Measurements from ENCODE around the gene POU3F3. TPM values are rescaled to one million over a fixed set of nuclear protein-coding genes. Genes with fewer than 3 reads are reported as not detected.

POU3F3 gene
- total and polyA plus RNA-seq, 2 of the 8 experiments (the other 6 are each of a cell fraction or from before 2014, with no cell fraction given) = 0.09 TPM; not detected in 1

- H3K9me3 ChIP-seq (ENCODE audit: insufficient read depth in 2 of 2, low read depth in 1 of 2, low read length in 1 of 2) = no peaks in the 10 kb centered on the region
- H3K9ac ChIP-seq (replicated peaks in 1 of 4; ENCODE audit: extremely low read depth in 1 of 4, low read depth in 3 of 4, low read length in 3 of 4) = no peak overlapping the region
- peak overlapping the region; percentile 4; the same call in 1 of the 2 replicates for H2BK20ac ChIP-seq (ENCODE audit: low read length)
- TF ChIP-seq SUZ12 (IDR thresholded peaks at IDR 0.05; ENCODE audit: low read length) = peak; percentile 5; the same call in 1 of the 2 replicates
- peak; percentile 56 for TF ChIP-seq RNF2 (IDR thresholded peaks at IDR 0.05; ENCODE audit: borderline replicate concordance, low read depth, low read length, missing control alignments, poor library complexity, severe bottlenecking)
- TF ChIP-seq BACH1 (IDR thresholded peaks at IDR 0.05; ENCODE audit: low read length) = no peak
- peak; percentile 26 for TF ChIP-seq EZH2 (IDR thresholded peaks at IDR 0.05; ENCODE audit: low read depth, low read length, severe bottlenecking)
- peaks cover 13 to 43% (median 23%) of the 10 kb centered on the region in 4 experiments for H3K4me1 ChIP-seq (replicated peaks in 1 of 4; ENCODE audit: control insufficient read depth in 3 of 4, insufficient read depth in 4 of 4, low read length in 3 of 4)
- peaks cover 62 to 100% (median 85%) of the 10 kb centered on the region in 4 experiments for H3K27me3 ChIP-seq (replicated peaks in 1 of 4; ENCODE audit: control insufficient read depth in 3 of 4, extremely low read depth in 1 of 4, insufficient read depth in 3 of 4, low read length in 3 of 4)
- H3K23ac ChIP-seq (ENCODE audit: insufficient read length) = no peak overlapping the region
- H3K36me3 ChIP-seq (ENCODE audit: control insufficient read depth in 2 of 4, insufficient read depth in 4 of 4, low read length in 3 of 4) = no peaks in the 10 kb centered on the region
- no peak overlapping the region for H4K8ac ChIP-seq (ENCODE audit: extremely low read depth, insufficient read depth, low read length)
- H2AFZ ChIP-seq (ENCODE audit: low read length) = no peak overlapping the region
- no peak overlapping the region for H2AK5ac ChIP-seq (ENCODE audit: low read depth, low read length)
- peaks cover 0 to 4% of the 10 kb centered on the region in 2 experiments for H4K20me1 ChIP-seq (replicated peaks in 1 of 2; ENCODE audit: control insufficient read depth in 1 of 2, insufficient read depth in 2 of 2, low read length in 2 of 2)
- no peak overlapping the region for H4K5ac ChIP-seq (ENCODE audit: insufficient read length, low read depth, low read length)
- H2BK5ac ChIP-seq (ENCODE audit: low read depth, low read length) = no peak overlapping the region; the same call in 1 of the 2 replicates
- H3K18ac ChIP-seq (ENCODE audit: extremely low read depth, low read length) = no peak overlapping the region; the same call in 1 of the 2 replicates
- H3K79me1 ChIP-seq (ENCODE audit: low read depth, low read length) = no peaks in the 10 kb centered on the region
- no peak overlapping the region for H2BK120ac ChIP-seq (replicated peaks; ENCODE audit: low read depth, low read length)
- no peak overlapping the region for H2BK12ac ChIP-seq (ENCODE audit: low read depth, low read length)
- no peak overlapping the region for H3K27ac ChIP-seq (ENCODE audit: low read depth, low read length)
- FAIRE-seq (no peak), DNase-seq (ENCODE audit: low read depth in 1 of 2, low spot score in 2 of 2) (no peak)
- no peak overlapping the region for H3K14ac ChIP-seq (ENCODE audit: insufficient read length)
- peak overlapping the region in 1 of 4 experiments; percentile 75; a peak in 2 of 8 replicates for H3K4me3 ChIP-seq (ENCODE audit: extremely low read depth in 1 of 4, insufficient read depth in 2 of 4, low read depth in 3 of 4, low read length in 4 of 4)
- no peak overlapping the region for H4K91ac ChIP-seq (replicated peaks; ENCODE audit: insufficient read length, low read length)
- CTCF ChIA-PET (ENCODE audit: partially characterized antibody) = interaction anchor here (0.8 to 5.0 kb wide), 6 partner anchors 10 to 269 kb away, joined by 3 to 60 read pairs (median 4); no protein-coding TSS in a partner anchor
- H3K4ac ChIP-seq (replicated peaks; ENCODE audit: insufficient read length, low read depth, low read length) = peak overlapping the region; percentile 64
- no peak overlapping the region for H3K56ac ChIP-seq (replicated peaks; ENCODE audit: insufficient read length, low read depth, low read length)
- H3K79me2 ChIP-seq (ENCODE audit: control insufficient read depth in 1 of 2, insufficient read depth in 2 of 2, low read length in 2 of 2) = no peaks in the 10 kb centered on the region
- H3K4me2 ChIP-seq (ENCODE audit: insufficient read depth in 1 of 2, low read depth in 2 of 2, low read length in 2 of 2) = peak overlapping the region; percentile 85 to 86
- POLR2A ChIA-PET (ENCODE audit: partially characterized antibody) = interaction anchor here (0.5 to 1.5 kb wide), 5 partner anchors 10 to 187 kb away, joined by 3 to 5 read pairs (median 3); no protein-coding TSS in a partner anchor
- peaks cover 18% of the 10 kb centered on the region for H3K23me2 ChIP-seq (ENCODE audit: low read depth, low read length)
- WGBS, 2 experiments (ENCODE audit: extremely low coverage in 1 of 2, insufficient coverage in 1 of 2, insufficient read length in 1 of 2, insufficient replicate concordance in 2 of 2, low coverage in 1 of 2, low lambda C conversion rate in 2 of 2, missing lambda C conversion rate in 1 of 2) = 7% methylated on average over 16 of the region's 16 CpGs; no CpG with 5 or more reads in 1 of the 2 experiments
- no peak overlapping the region for H2BK15ac ChIP-seq (ENCODE audit: low read length)
Observed at GRCh38 chr2:104845946-104846785, 7.7 kb upstream of the POU3F3 start.
